UCSD-AML1 (cell line): ENCODE measurements around the gene VAV2.

Experiments
- DNase-seq: peaks from one replicate; lab custom pipeline; 2025; ENCODE audit not compliant: unreplicated experiment; lab: John Stamatoyannopoulos, UW

Gene VAV2

DNA sequence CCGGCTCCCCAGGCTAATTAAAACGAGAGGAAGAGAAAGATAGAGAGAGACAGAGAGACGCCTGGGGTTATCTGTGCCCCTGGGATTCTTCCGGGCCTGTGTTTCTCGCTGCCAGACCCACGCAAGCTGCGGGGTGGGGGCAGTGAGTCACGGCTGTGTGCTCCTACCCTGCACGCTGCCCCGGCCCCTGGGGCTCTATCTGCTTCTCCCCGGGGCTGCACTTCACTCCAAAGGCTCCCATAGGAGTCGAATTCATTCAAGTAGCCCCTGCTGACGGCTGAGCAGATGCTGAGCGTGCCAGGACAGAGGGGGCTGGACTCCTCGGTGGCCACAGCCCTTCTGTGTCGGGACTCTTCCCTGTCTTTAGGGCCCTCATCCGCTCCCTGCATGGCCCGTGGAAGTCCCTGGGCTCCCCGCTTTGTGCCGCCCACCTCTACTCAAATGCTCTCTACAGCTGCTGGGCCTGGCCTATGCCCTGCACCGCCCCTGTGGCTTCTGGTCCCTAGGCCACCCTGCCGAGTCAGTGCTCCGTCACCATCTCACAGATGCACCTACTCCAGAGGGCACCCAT is 276.7 kb downstream of the VAV2 start:
- DNase-seq, result no peak

DNA sequence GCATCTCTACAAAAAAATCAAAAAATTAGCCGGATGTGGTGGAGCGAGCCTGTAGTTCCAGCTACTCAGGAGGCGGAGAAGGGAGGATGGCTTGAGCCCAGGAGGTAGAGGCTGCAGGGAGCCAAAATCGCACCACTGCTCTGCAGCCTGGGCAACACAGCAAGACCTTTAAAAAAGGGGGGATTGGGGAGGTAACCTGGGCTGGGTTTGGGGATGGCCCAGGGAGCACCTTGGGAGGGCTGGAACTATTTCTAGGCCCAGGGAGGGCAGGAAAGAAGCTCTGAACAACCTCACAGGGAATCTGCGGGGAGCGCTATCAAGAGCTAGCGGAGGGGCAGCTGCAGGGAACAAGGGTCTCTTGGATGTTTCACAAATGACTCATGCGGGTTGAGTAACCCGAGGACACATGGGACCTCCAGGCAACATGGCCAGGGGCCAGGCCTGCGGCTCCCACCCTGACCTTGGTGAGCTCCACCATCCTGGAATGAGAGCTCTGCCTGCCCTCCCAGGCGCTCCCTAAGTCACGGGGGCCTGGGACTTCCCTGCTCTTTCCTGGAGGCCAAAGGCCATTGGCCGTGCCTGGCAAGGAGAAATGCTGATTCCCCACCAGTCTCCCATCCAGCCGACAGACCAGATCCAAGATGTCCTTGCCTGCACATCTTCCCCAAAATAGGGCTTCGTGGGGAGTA is 277.4 kb downstream of the VAV2 start:
- no peak for DNase-seq

DNA sequence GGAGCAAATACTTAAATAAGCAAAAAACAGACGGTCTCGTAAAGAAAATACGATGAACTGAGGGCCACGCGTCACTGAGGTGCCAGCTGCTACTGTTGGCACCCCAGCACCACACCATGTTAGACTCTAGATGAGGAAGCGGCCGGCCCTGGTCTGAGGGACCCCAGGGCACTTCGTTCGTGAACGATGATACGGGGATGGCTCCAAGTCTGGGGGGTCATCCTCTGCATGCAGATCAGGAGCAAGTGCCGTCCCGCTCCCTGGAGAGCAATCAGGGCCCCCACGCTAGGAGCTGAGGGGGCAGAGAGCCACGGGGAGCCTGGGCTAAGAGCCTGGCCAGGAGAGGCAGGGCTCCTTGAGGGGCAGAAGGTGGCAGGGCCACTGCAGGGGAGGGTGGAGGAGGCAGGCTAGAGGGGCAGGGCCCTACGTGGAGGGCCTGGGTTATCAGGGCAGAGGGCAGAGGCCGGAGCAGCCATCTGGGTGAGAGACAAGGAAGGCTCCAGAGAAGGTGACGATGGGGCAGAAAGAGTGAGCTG is 278.1 kb downstream of the VAV2 start:
- no peak for DNase-seq

- DNase-seq, result no peak
Observed at GRCh38 chr9:133713150-133713959, 278.8 kb downstream of the VAV2 start.

DNA sequence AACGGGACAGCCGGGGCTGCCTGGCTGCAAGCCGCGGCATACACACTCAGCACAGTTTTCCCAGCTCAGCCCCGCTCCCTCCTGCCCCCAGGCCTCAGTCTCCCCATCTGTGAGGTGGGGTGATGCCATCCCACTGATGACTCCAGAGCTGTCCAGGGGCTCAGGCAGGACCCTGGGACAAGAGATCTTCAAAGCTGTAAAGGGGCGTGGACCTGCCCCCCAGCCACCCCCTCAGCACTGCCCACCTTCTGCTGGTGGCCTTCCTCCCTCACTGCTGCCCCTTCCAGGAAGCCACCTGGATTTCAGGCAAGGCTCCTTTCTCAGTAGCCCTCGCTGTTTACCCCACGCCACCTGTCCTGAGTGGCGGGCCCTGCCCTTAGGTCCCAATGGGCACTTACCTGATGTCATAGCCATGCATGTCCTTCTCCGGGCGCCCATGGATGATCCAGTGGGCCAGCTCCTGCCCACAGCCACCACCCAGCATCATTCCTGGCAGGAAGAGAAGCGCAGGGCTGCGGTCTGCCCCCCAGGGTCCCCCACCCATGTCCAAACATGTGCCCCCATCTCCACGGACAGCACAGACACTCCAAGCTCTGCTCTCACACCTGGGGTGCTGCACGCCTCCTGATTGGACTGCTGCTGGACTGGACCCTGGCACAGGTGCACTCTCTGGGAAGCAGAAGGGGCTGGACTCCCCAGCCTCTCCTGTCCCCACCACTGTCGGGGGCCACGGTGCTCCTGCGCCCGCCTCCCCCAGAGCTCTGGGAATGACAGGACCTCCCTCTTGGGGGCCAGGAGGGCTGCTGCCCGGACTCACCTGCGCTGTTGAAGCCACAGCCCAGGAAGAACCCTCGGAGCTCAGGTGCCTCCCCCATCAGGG is 279.7 kb downstream of the VAV2 start:
- DNase-seq, result no peak
